GM19467 (cell line): ENCODE data around the gene CAPN9.
"Not testable (repeated sequence)": the region's sequence is repeated elsewhere in the genome, so short reads cannot be mapped to it uniquely, and the experiment has no call there.

Experiments used
- ATAC-seq: cut with Tn5 transposase; IDR thresholded peaks from one replicate; pipeline ENCODE4 v1.9.1; 2021; ENCODE audit warnings: mild to moderate bottlenecking, moderate library complexity; ENCODE audit not compliant: unreplicated experiment

Gene CAPN9

DNA sequence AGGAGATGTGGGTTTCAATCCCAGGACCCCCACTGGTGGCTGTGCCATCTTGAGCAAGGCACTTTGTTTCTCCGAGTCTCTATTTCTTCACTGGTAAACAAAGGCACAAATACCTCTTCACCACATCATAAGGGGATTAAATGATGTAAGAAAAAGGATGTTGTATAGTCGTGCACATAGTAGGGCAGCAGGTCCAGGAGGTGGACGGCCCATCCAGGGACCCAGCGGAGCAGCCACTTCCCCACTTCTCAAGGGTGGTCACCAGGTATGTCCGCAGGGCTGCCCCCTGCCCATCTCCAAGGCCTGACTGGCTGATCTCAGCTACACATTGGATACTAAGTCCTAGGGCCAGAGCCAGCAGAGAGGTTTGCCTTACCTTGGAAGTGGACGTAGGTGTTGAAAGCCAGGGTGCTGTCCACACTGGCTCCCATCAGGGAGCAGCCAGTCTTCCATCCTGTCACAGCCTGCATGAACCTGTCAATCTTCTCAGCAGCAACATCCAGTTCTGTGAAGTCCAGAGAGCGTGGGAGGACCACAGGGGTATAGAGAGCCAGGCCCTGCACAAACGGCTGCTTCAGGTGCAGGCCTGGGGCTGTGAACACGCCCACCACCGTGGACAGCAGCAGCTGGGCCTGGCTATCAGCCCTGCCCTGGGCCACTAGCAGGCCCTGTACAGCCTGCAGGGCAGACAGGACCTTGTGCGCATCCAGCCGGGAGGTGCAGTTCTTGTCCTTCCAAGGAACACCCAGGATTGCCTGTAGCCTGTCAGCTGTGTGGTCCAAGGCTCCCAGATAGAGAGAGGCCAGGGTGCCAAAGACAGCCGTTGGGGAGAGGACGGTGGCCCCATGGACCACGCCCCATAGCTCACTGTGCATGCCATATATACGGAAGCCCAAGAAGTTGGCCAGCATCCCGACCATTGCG lies 37.3 kb upstream of the CAPN9 start:
- no peak for ATAC-seq

DNA sequence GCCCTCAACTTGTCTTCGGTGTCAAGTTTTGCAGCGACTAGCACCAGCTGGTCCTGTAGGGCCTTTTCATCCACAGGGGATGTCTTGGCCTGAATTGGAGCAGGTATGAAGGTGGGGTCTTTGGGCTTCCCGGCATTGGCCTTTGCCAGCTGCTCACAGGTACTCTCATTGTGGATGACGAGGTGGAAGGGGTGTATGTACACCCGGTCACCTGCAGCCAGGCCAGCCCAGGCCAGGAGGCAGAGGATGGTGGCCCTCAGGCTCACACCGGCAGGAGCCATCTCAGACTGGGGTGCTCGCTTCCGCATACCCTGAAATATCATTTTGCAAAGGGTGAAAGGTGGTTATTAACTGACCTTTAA lies 36.7 kb upstream of the CAPN9 start:
- no peak for ATAC-seq

DNA sequence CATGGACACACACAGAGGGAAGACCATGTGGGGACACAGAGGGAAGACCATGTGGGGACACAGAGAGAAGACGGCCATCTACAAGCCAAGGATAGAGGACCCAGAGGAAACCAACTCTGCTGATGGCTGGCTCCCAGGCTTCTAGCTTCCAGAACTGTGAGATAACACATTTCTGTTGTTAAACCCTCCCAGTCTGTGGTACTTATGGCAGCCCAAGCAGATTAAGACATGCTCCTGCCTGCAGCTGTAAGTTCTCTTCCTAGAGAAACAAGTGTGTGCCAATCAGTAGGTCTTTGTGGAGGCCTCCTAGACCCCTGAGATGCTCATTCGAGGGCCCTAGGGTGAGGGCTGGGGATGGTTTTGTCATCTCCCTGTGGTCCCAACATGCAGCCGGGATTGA lies 35.9 kb upstream of the CAPN9 start:
- ATAC-seq, result no peak

DNA sequence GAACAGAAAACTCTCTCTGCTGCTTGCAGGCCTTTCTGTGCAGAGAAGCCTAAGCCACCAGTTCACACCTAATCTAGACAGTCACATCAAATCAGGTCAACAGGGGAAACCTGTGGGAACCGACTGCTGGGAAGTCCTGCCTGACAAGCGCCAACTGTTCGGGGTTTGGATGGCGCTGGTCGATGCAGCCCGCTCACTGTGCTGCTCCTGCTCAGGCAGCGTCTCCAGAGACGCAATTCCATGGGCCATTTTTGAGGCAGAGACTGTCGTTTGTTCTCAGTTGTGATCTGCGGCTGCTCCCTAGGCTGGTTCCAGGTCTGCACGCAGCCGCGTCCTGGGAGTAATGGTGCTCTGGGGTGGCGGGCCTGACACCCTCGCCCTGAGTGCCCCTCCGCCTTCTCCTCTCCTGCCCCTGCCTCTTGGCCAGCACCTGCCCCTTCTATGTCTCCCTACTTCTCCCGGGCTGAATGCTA lies 34.7 kb upstream of the CAPN9 start:
- ATAC-seq, result no peak

DNA sequence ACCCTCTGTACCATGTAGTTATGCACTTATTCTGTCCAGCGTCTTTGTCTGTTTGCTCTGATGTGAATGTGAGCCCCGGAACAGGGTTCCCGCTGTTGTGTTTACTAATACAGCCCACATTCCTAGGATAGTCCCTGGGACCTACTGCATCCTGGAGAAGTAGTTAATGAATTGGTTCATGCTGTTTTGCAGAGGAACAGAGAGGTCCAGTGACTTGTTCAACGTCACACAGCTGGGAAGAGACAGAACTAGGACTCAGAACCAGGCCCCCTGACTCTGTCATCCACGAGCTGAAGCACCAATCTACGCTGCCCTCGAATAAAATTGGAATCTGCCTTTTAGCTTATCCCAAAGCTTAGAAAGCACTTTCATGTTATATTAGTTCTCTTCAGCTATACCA lies 34.0 kb upstream of the CAPN9 start:
- ATAC-seq, result no peak

DNA sequence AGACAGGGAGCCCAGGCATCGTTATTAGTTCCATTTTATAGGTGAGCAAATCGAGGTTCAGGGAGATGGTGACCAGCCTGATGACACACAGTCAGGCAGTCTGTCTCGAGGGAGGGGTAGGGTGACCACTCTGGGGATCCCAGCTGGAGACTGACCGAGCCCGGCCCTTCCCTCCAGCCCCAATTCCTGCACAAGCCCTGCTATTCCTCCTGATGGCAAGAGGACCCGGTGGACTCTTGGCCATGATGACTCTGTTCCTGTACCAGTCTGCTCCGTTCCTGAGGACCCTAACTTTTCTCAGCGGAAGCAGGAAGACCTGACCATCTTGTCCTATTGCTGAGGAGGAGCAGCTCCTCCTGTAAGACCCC lies 33.7 kb upstream of the CAPN9 start:
- no peak for ATAC-seq

DNA sequence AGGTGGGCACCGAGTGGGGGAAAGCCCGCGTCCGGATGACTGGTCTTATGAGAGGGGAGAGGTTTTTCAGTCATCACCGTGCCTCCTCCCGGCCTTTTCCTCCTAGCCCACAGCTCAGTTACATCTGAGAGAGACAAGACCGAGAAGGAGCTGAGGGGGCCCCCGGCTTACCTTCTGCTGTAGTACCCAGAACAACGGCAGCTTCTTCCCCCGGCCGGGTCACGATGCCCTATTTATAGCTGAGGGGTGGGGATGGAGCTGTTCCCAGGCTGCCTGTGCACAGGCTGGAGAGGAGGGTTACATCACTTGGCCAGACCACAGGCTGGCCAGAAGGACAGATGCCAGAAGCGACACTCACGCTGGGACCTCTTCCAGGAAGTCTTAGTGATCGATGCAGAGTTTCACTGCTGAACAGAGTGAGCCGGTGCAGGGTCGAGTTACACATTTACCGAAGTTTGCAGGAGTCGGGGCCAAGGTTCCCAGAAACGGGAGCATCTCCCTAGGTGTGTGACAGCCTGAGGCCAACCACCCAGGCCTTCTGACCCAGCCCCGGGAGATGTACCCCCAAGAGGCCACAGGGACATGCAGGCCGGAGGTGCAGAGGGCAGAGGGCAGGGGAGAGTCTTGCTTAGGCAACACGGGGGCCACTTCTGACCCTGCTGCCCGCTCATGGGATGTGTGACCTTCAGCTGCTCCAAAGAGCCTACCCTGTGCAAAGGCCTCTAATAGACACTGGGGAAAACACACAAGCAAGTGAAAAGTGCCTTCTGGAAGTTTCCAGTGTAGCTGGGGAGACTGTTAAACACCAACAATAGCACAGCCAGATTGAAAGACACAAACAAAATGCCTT lies 33.0 kb upstream of the CAPN9 start, which contains the start of gene AGT:
TSS of gene AGT (minus strand) at position 208 of the 850 bp plus-strand sequence. CDS start 3,299 bp downstream, outside the sequence.
- no peak for ATAC-seq

DNA sequence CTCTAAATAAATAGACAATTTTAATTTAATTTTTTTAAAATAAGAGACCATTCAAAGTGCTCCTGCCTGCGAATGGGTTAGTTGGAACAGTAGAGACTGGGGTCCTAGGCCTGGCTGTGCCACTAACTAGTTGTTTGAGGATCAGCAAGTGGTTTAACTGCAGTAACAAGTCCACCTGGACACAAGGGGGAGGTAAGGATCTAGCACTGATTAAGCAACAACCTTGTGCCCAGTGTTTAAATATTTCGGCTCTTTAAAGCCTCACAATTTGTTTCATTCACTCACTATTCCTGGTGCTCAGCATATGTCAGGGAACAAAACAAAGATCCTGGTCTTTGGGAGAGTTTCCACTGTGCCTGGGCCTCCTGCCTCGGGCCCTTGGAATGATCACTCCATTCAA lies 31.7 kb upstream of the CAPN9 start:
- no peak for ATAC-seq

DNA sequence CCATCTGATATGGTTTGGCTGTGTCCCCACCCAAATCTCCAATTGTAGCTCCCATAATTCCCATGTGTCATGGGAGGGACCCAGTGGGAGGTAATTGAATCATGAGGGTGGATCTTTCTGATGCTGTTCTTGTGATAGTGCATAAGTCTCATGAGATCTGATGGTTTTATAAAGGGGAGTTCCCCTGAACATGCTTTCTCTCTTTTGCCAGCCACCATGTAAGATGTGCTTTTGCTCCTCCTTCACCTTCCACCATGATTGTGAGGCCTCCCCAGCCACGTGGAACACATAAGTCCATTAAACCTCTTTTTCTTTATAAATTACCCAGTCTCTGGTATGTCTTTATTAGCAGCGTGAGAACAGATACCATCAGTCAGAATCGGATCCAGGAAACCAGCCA lies 30.7 kb upstream of the CAPN9 start:
- not testable (repeated sequence) for ATAC-seq

DNA sequence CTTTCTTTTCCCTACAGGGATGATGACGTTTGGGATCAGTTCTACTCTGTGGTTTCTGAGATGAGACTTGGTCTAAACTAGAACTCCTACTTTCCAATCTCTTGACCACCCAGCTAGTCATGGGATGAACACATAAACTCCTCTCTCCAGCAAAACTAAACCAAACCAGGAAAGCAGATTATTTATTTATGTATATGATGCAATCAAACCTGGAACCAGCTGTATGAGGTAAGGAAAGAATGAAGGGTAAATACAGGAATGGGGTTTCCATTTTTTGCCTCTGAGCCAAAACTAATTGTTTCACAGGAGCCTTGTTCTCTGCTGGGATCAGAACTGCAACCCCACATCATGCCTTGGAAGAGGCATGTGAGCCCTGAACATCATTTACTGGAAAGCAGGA lies 29.9 kb upstream of the CAPN9 start:
- no peak for ATAC-seq

DNA sequence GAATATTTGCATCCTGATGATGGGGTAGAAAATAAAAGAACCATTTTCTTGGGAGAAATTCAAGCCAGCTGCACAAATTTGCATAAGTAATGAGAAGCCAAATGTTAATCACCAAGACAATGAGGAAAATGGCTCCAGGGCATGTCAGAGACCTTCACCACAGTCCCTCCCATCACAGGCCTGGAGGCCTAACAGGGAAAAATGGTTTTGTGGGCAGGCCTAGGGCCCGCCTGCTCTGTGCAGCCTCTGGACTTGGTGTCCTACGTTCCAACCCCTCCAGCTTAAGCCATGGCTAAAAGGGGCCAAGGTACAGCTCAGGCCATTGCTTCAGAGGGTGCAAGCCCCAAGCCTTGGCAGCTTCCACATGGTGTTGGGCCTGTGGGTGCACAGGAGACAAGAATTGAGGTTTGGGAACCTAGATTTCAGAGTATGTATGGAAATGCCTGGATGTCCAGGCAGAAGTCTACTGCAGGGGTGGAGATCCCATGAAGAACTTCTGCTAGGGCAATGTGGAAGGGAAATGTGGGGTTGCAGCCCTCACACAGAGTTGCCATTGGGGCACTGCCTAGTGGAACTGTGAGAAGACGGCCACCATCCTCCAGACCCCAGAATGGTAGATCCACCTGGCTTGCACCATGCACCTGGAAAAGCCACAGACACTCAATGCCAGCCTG lies 25.2 kb upstream of the CAPN9 start:
- ATAC-seq, result not testable (repeated sequence)

DNA sequence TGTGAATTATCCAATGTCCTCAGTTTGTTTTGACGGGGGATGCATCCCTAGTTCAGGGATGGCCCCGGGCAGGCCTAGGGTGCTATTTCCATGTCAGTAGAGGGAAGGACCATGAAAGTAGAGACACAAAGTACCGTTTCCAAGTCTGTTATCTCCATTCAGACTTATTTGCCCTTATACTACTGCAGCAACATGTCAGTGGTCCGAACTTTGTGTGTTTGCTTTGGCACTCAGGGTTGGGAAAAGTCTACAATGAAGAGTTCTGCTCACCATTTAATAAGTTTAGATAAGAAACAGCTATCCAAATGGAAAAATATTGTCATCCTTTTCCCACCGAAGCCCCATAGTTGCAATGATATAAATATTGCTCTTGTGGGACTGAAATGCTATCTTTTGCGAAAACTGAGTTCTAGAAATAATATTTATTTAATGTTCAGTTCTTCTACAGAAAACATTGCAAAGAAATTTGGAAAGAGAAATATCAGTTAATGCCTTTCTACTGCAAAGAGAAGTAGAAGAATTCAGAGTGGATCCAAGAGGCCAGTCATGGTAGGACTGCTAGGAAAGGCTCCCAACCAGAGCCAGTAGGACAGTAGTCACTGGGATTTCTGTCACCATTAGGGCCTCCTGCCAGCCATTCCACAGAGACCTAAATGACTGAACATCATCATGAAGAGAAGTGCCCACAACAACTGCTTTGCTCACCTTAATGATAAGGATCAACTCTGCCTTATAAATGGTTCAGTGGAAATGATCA lies 21.8 kb upstream of the CAPN9 start:
- ATAC-seq, result no peak

DNA sequence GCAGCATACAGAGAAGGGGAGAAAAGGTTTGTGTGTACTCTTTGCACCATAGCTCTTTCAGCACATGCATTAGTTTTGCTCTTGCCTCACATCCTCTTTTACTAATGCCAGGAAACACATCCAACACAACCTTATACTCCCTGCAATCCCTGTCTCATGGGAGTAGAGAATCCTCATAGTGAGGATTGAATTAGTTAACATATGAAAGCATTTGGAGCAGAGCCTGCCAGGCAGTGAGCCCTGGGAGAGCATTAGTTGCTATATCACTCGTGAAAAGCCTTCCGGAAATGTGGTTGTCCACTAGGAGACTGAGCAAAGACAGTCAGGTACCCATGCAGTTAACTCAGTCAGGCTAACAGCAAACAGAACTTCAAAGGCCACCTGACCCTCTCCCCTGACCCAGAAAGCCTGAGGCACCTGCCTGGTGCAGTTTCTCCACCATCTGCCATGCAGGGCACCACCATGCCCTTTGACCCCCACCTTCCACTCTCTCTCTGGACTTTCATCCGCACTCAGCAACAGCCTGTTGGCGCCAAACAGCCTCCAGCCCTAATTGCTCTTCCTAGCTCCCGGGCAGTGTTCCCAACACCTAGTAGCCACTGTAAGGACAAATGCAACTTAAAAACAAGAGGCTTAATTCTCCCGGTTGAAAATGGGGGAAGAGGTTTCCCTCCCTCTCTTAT lies 18.3 kb upstream of the CAPN9 start:
- ATAC-seq, result no peak

DNA sequence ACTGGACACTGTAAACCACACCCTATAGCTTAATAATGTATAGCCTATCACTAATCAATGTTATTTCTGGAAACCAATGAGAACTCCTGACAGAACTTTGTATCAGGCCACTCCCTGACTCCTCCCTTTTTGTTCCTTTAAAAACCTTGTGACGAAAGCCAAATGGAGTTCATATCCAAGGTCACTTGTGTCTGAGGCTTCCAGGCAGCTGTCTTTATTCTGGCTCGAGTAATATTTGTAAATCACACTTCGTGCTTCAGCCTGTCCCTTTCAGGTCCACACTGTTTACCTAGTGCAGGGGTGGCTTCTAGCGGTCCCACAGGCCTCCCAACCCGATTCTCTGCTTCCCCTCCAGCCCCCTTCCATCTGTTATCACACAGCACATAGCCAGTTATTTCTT lies 16.2 kb upstream of the CAPN9 start:
- ATAC-seq, result no peak

DNA sequence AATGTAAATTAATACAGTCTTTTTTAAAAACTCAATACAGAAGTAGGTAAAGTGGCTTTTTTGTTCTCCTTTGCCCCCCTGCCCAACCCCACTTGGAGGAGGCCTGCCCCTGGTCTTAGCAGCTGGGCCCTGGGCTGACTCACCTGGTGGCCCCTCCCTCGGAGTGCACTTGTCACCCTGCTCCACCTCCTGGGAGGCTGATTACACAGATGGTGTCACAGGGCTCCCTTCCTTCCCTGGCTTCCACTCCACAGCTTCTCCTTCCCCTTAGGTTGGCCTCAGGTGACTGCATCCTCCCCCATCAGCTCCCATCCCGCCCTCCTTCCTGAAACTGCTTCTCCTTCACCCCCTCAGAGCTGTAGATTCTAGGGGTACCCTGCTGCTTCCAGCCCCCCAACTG lies 11.7 kb upstream of the CAPN9 start:
- no peak for ATAC-seq

DNA sequence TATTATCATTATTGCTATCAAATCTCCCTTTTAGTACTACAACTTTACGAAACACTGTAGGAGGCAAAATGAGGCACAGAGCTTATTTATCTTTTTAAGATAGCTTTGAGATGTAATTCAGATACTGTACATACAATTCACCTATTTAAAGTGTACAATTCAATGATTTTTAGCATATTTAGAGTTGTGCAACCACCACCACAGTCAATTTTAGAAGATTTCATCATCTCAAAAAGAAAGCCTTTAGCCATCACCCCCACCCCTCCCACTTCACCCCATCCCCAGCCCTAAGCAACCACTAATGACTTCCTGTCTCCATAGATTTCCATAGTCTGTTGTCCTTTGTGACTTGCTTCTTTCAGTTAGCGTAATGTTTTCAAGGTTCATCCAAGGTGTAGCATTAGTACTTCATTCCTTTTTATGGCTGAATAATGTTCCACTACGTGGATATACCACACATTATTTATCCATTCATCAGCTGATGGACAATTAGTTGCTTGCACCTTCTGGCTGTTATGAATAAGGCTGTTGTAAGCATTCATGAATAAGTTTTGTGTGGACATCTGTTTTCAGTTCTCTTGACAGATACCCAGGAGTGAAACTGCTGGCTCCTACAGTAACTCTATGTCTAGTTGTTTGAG lies 9.4 kb upstream of the CAPN9 start:
- no peak for ATAC-seq

DNA sequence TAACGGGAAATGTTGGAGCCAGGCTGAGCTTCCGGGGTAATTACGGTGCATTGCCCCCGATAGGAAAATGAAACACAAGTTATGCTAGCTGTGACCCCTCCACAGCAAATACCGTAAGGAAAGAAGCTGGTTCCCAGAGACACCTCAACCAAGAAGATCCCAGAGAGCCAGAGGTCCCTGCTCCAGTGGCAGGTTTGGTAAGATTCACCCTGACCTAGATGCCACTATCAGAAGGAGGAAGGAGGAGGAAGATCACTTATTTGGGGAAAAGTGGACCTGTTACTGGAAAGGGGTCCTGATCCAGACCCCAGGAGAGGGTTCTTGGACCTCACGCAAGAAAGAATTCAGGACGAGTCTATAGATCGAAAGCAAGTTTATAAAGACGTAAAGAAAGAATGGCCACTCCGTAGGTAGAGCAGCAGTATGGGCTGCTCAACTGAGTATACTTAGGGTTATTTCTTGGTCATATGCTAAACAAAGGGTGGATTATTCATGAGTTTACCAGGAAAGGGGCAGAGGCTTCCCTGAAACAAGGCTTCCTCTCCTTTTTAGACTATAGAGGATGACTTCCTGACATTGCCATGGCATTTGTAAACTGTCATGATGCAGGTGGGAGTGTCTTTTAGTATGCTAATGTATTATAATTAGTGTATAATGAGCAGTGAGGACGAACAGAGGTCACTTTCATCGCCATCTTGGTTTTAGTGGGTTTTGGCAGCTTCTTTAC lies 7.5 kb upstream of the CAPN9 start:
- no peak for ATAC-seq

DNA sequence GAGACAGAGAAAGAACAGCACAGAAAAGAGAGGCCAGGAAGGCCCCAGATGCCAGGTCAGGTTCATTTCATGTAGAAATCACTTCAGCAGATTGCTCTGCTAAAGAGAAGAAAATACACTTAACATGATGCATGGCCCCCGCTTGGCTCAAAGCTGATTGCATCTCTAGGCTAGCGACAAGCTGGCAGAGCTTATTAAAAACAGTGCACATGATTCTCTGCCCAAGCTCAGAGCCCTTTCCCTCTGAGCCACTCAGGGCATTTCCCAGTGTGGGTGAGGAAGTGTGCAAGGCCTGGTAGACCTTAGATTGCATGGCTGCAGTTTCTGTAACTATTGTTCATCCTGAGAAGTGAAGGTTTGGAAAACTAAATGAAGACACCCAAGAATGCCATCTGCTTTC lies 3.3 kb upstream of the CAPN9 start:
- ATAC-seq, result no peak

DNA sequence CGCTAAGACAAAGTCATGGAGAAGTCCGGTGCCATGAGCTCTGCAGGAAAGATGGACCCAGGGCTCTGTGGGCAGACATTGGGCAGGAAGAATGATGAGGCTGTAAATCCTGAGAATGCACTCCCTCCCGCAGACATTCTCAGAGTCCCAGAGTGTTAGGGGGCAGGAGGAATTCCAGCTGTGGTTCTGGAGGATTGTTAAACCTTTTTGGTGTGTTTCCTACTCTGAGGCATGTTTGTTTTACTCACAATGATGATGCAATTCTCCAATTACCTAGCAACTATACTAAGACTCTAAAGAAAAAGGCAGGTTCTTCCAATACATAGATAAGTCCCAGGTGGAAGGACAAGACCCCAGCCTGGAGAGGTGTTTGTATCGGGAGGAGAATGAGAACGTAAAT lies 2.8 kb upstream of the CAPN9 start:
- no peak for ATAC-seq
